H9 (cell line): Measurements from ENCODE around the gene ZBTB22. TPM values are rescaled to one million over a fixed set of nuclear protein-coding genes. Genes with fewer than 3 reads are reported as not detected.
A peak's percentile ranks its signal among the peaks of the same experiment; 100 is the strongest.

Source experiments
- DNase-seq: peaks from one replicate; pipeline ENCODE4 v3.0.0-alpha.2; 2017
- H2AFZ ChIP-seq: one replicate; pipeline ENCODE4 v1.6.1; 2013; ENCODE audit warnings: mild to moderate bottlenecking, low read length, control low read depth, moderate library complexity
- H2AK5ac ChIP-seq: 2 replicates; pipeline ENCODE4 v1.6.1; 2013; ENCODE audit warnings: low read length, control low read depth, mixed read lengths; ENCODE audit not compliant: insufficient read length
- H2BK120ac ChIP-seq: one replicate; pipeline ENCODE4 v1.6.1; 2013; ENCODE audit warnings: low read depth, mild to moderate bottlenecking, low read length, control low read depth, inconsistent platforms; ENCODE audit not compliant: poor library complexity, severe bottlenecking
- H2BK12ac ChIP-seq: 2 replicates; pipeline ENCODE4 v1.6.1; 2013; ENCODE audit warnings: low read length, control low read depth, mixed read lengths, low read depth; ENCODE audit not compliant: insufficient read length
- H2BK15ac ChIP-seq: 2 replicates; pipeline ENCODE4 v1.6.1; 2013; ENCODE audit warnings: low read depth, low read length, control low read depth
- H2BK20ac ChIP-seq: one replicate; pipeline ENCODE4 v1.6.1; 2013; ENCODE audit warnings: low read depth, mild to moderate bottlenecking, low read length, control low read depth, inconsistent platforms; ENCODE audit not compliant: poor library complexity, severe bottlenecking
- H2BK5ac ChIP-seq: 2 replicates; pipeline ENCODE4 v1.6.1; 2013; ENCODE audit warnings: low read length, control low read depth, mixed read lengths; ENCODE audit not compliant: insufficient read length
- H3K14ac ChIP-seq: 2 replicates; pipeline ENCODE4 v1.6.1; 2013; ENCODE audit warnings: low read length, control low read depth; ENCODE audit not compliant: insufficient read depth
- H3K18ac ChIP-seq: 2 replicates; pipeline ENCODE4 v1.6.1; 2013; ENCODE audit warnings: low read depth, mild to moderate bottlenecking, mixed read lengths, low read length, control low read depth; ENCODE audit not compliant: insufficient read length
- H3K23ac ChIP-seq: 2 replicates; pipeline ENCODE4 v1.6.1; 2013; ENCODE audit warnings: low read length, control low read depth, mixed read lengths, low read depth; ENCODE audit not compliant: insufficient read length
- H3K23me2 ChIP-seq: 2 replicates; pipeline ENCODE4 v1.6.1; 2013; ENCODE audit warnings: low read depth, mild to moderate bottlenecking, mixed read lengths, low read length, control low read depth; ENCODE audit not compliant: insufficient read length, poor library complexity, severe bottlenecking
- H3K27ac ChIP-seq: 2 replicates; pipeline ENCODE4 v1.5.1; 2013; ENCODE audit warnings: low read length, control low read depth, mixed read lengths, low read depth; ENCODE audit not compliant: insufficient read length
- H3K27me3 ChIP-seq: 2 replicates; pipeline ENCODE4 v1.6.1; 2013; ENCODE audit warnings: low read length, control low read depth, inconsistent platforms; ENCODE audit not compliant: insufficient read depth
- H3K4ac ChIP-seq: 2 replicates; pipeline ENCODE4 v1.6.1; 2013; ENCODE audit warnings: low read depth, mild to moderate bottlenecking, control low read depth, inconsistent platforms, low read length, moderate library complexity
- H3K4me1 ChIP-seq: 2 replicates; pipeline ENCODE4 v1.6.1; 2013; ENCODE audit warnings: low read length, control low read depth, inconsistent platforms; ENCODE audit not compliant: insufficient read depth
- H3K4me2 ChIP-seq: 2 replicates; pipeline ENCODE4 v1.6.1; 2013; ENCODE audit warnings: low read length, control low read depth, mixed read lengths; ENCODE audit not compliant: insufficient read length, insufficient read depth
- H3K56ac ChIP-seq: 2 replicates; pipeline ENCODE4 v1.6.1; 2013; ENCODE audit warnings: low read depth, mild to moderate bottlenecking, mixed read lengths, low read length, control low read depth; ENCODE audit not compliant: insufficient read length
- H3K79me1 ChIP-seq: 2 replicates; pipeline ENCODE4 v1.6.1; 2013; ENCODE audit warnings: low read depth, mild to moderate bottlenecking, moderate library complexity, low read length, control low read depth, inconsistent platforms; ENCODE audit not compliant: insufficient read depth, poor library complexity, severe bottlenecking
- H3K79me2 ChIP-seq: 2 replicates; pipeline ENCODE4 v1.6.1; 2013; ENCODE audit warnings: low read length, control low read depth, inconsistent platforms; ENCODE audit not compliant: insufficient read depth
- H3K9ac ChIP-seq: 2 replicates; pipeline ENCODE4 v1.6.1; 2013; ENCODE audit warnings: low read length, control low read depth, mixed read lengths; ENCODE audit not compliant: insufficient read length; ENCODE audit errors: extremely low read depth
- H3K9me3 ChIP-seq: one replicate; pipeline ENCODE4 v1.6.1; 2013; ENCODE audit warnings: low read depth, low read length, inconsistent platforms; ENCODE audit not compliant: control insufficient read depth
- H3T11ph ChIP-seq: one replicate; pipeline ENCODE4 v1.6.1; 2013; ENCODE audit warnings: mild to moderate bottlenecking, low read length, control low read depth, inconsistent platforms
- H4K20me1 ChIP-seq: one replicate; pipeline ENCODE4 v1.6.1; 2013; ENCODE audit not compliant: control insufficient read depth, insufficient read length, insufficient read depth
- H4K5ac ChIP-seq: 2 replicates; pipeline ENCODE4 v1.6.1; 2013; ENCODE audit warnings: low read depth, mild to moderate bottlenecking, mixed read lengths, low read length, control low read depth; ENCODE audit not compliant: insufficient read length
- H4K8ac ChIP-seq: replicated peaks from 2 replicates; pipeline ENCODE4 v1.6.1; 2013; ENCODE audit warnings: low read length, control low read depth, mixed read lengths, low read depth; ENCODE audit not compliant: insufficient read length
- H4K91ac ChIP-seq: 2 replicates; pipeline ENCODE4 v1.6.1; 2013; ENCODE audit warnings: low read depth, mild to moderate bottlenecking, moderate library complexity, mixed read lengths, low read length, control low read depth; ENCODE audit not compliant: insufficient read length
- H3K27ac Mint-ChIP-seq, 3 experiments: 2 replicates in 2 of 3; 3 replicates in 1 of 3; pipeline ENCODE4 v1.8.0; 2020 to 2021; ENCODE audit warnings: mixed read lengths in 3 of 3, mild to moderate bottlenecking in 1 of 3, moderate library complexity in 1 of 3
- H3K27me3 Mint-ChIP-seq: 2 replicates; pipeline ENCODE4 v1.8.0; 2021; ENCODE audit warnings: low read depth, mild to moderate bottlenecking, moderate library complexity, mixed read lengths
- H3K36me3 Mint-ChIP-seq, 3 experiments: 2 replicates in 2 of 3; 3 replicates in 1 of 3; pipeline ENCODE4 v1.8.0; 2020 to 2021; ENCODE audit warnings: low read depth in 3 of 3, mixed read lengths in 3 of 3; ENCODE audit not compliant: insufficient read depth in 1 of 3
- H3K4me1 Mint-ChIP-seq, 2 experiments: 2 replicates each; pipeline ENCODE4 v1.8.0; 2020; ENCODE audit warnings: mixed read lengths in 2 of 2
- H3K4me3 Mint-ChIP-seq, 2 experiments: 2 replicates in 1 of 2; 3 replicates in 1 of 2; pipeline ENCODE4 v1.8.0; 2020 to 2021; ENCODE audit warnings: mild to moderate bottlenecking in 2 of 2, mixed read lengths in 2 of 2, moderate library complexity in 1 of 2
- H3K9me3 Mint-ChIP-seq, 2 experiments: 2 replicates in 1 of 2; 3 replicates in 1 of 2; pipeline ENCODE4 v1.8.0; 2020; ENCODE audit warnings: mild to moderate bottlenecking in 2 of 2, mixed read lengths in 2 of 2, moderate library complexity in 1 of 2
- CTCF ChIP-seq: fragments of 200-600 bp; sonication (generic); conservative IDR thresholded peaks from 3 replicates; pipeline ENCODE4 v1.8.0; 2021; ENCODE audit warnings: antibody characterized with exemption, mild to moderate bottlenecking
- WGBS: extraction: QIAGEN DNeasy Blood & Tissue Kit; methylation state at CpG from one replicate; pipeline ENCODE4 v1.1.7; 2013; ENCODE audit warnings: missing lambda C conversion rate, low lambda C conversion rate, mixed read lengths; ENCODE audit not compliant: insufficient read length; ENCODE audit errors: extremely low coverage; 5-methylcytosine and 5-hydroxymethylcytosine counted together
- total RNA-seq: library from RNA; stranded (reverse); gene quantifications from 2 replicates; pipeline ENCODE4 v1.2.1, GENCODE V29; 2021

Gene ZBTB22
- total RNA-seq, 1 experiment from 2014 or later = 8.1 TPM

- H3K4me3 Mint-ChIP-seq = peak overlapping the region; percentile 83 to 97
- DNase-seq = peak; percentile 78
- H4K5ac ChIP-seq = no peak overlapping the region
Measured at GRCh38 chr6:33313105-33313708, 4.3 kb downstream of the ZBTB22 start.

More at GRCh38 chr6:33313105-33313708, 4.3 kb downstream of the ZBTB22 start:
- no peak overlapping the region for H2BK5ac ChIP-seq
- no peak overlapping the region for H2BK120ac ChIP-seq
- no peak overlapping the region for H4K91ac ChIP-seq
- H3K27me3 ChIP-seq = no peaks in the 10 kb centered on the region
- peak overlapping the region; percentile 92 for H3K4me2 ChIP-seq
- H4K8ac ChIP-seq = no peak overlapping the region
- H3K23ac ChIP-seq = no peak overlapping the region
- peak overlapping the region; percentile 36 for H3K9ac ChIP-seq
- no CpG with 5 or more reads among the region's 33 CpGs for WGBS
- H3K79me1 ChIP-seq = no peaks in the 10 kb centered on the region
- no peaks in the 10 kb centered on the region for H3K4me1 ChIP-seq
- H4K20me1 ChIP-seq = no peaks in the 10 kb centered on the region
- peak overlapping the region; percentile 85 for H3K18ac ChIP-seq
- peak overlapping the region; percentile 40 to 95 (median 52); a peak in 4 of 7 replicates for H3K27ac Mint-ChIP-seq
- no peaks in the 10 kb centered on the region for H3K79me2 ChIP-seq
- no peak overlapping the region for H2BK15ac ChIP-seq
- no peak for TF ChIP-seq CTCF
- no peak overlapping the region for H2AFZ ChIP-seq
- H3K36me3 Mint-ChIP-seq = peaks cover 2 to 14% (median 6%) of the 10 kb centered on the region in 3 experiments; a peak in 5 of 7 replicates
- H2AK5ac ChIP-seq = no peak overlapping the region
- H3K9me3 Mint-ChIP-seq = no peaks in the 10 kb centered on the region
- no peaks in the 10 kb centered on the region for H3K9me3 ChIP-seq
- peaks cover 31 to 38% of the 10 kb centered on the region in 2 experiments for H3K4me1 Mint-ChIP-seq
- no peak overlapping the region for H3K56ac ChIP-seq
- H2BK12ac ChIP-seq = no peak overlapping the region
- peak overlapping the region; percentile 69; the same call in 1 of the 2 replicates for H3K14ac ChIP-seq
- H3K27ac ChIP-seq = no peak overlapping the region
- no peaks in the 10 kb centered on the region; the same call in 1 of the 2 replicates for H3K27me3 Mint-ChIP-seq
- H2BK20ac ChIP-seq = no peak overlapping the region
- no peak overlapping the region for H3T11ph ChIP-seq
- no peak overlapping the region for H3K4ac ChIP-seq
- H3K23me2 ChIP-seq = peaks cover 31% of the 10 kb centered on the region
